IMR-90 (cell line): ENCODE results near the gene NF2. TPM values are rescaled to one million over a fixed set of nuclear protein-coding genes. Genes with fewer than 3 reads are reported as not detected.
A peak's percentile ranks its signal among the peaks of the same experiment; 100 is the strongest.

Experiments used
- ATAC-seq: fragments of 200-7000 bp; cut with Tn5 transposase; 2 replicates; pipeline ENCODE4 v1.9.1; 2020; ENCODE audit warnings: low read depth, mild to moderate bottlenecking, moderate library complexity
- BruUV-seq: library from RNA; stranded (reverse); fragments of 400-500 nt; replicated peaks from 2 replicates; lab custom pipeline; 2021; lab: Mats Ljungman, UMichigan
- CTCF ChIA-PET: fragments of 300-600 bp; formaldehyde crosslinking; extraction: SDS; loops from one replicate; lab custom pipeline; 2021; ENCODE audit warnings: antibody characterized with exemption; lab: Yijun Ruan, JAX
- POLR2A ChIA-PET: fragments of 300-600 bp; sonication (Branson Sonifier 250); formaldehyde crosslinking; loops from one replicate; lab custom pipeline; 2022; ENCODE audit warnings: antibody characterized with exemption; ENCODE audit not compliant: unreplicated experiment; lab: Charles Lee
- DNase-seq: peaks from one replicate; pipeline ENCODE4 v3.0.0; 2013
- H2AFZ ChIP-seq: replicated peaks from 2 replicates; pipeline ENCODE3; 2013; ENCODE audit warnings: low read length, mild to moderate bottlenecking; ENCODE audit not compliant: poor library complexity
- H2AK5ac ChIP-seq: 2 replicates; pipeline ENCODE4 v1.6.1; 2013; ENCODE audit warnings: low read depth, low read length, inconsistent platforms
- H2AK9ac ChIP-seq: replicated peaks from 2 replicates; pipeline ENCODE3; 2013; ENCODE audit warnings: mild to moderate bottlenecking, low read depth, low read length, moderate library complexity; ENCODE audit not compliant: poor library complexity
- H2BK120ac ChIP-seq: 2 replicates; pipeline ENCODE4 v1.6.1; 2013; ENCODE audit warnings: low read depth, low read length, inconsistent platforms
- H2BK15ac ChIP-seq: 3 replicates; pipeline ENCODE4 v1.6.1; 2013; ENCODE audit warnings: low read depth, low read length, inconsistent platforms
- H2BK20ac ChIP-seq: 2 replicates; pipeline ENCODE4 v1.6.1; 2013; ENCODE audit warnings: low read depth, mild to moderate bottlenecking, inconsistent platforms, low read length, moderate library complexity
- H2BK5ac ChIP-seq: 2 replicates; pipeline ENCODE4 v1.6.1; 2013; ENCODE audit warnings: mild to moderate bottlenecking, low read depth, low read length, inconsistent platforms; ENCODE audit not compliant: poor library complexity, severe bottlenecking
- H3K14ac ChIP-seq: replicated peaks from 2 replicates; pipeline ENCODE4 v1.6.1; 2013; ENCODE audit warnings: low read depth, low read length, inconsistent platforms
- H3K18ac ChIP-seq: 2 replicates; pipeline ENCODE4 v1.6.1; 2013; ENCODE audit warnings: low read depth, low read length, control low read depth
- H3K23ac ChIP-seq: 2 replicates; pipeline ENCODE4 v1.6.1; 2013; ENCODE audit warnings: low read depth, low read length, inconsistent platforms
- H3K27ac ChIP-seq: 2 replicates; pipeline ENCODE4 v1.5.1; 2013; ENCODE audit warnings: mild to moderate bottlenecking, control low read depth, low read length; ENCODE audit not compliant: insufficient read depth
- H3K27me3 ChIP-seq: 2 replicates; pipeline ENCODE4 v1.6.1; 2013; ENCODE audit warnings: low read length; ENCODE audit not compliant: control insufficient read depth, insufficient read depth
- H3K36me3 ChIP-seq: 2 replicates; pipeline ENCODE4 v1.6.1; 2013; ENCODE audit warnings: low read length, mixed read lengths; ENCODE audit not compliant: control insufficient read depth, insufficient read depth
- H3K4ac ChIP-seq: 2 replicates; pipeline ENCODE4 v1.6.1; 2013; ENCODE audit warnings: low read depth, low read length, inconsistent platforms
- H3K4me1 ChIP-seq: 2 replicates; pipeline ENCODE4 v1.6.1; 2013; ENCODE audit warnings: low read length, mixed read lengths; ENCODE audit not compliant: control insufficient read depth, insufficient read depth
- H3K4me2 ChIP-seq: 2 replicates; pipeline ENCODE4 v1.6.1; 2013; ENCODE audit warnings: low read depth, mild to moderate bottlenecking, control low read depth, low read length, moderate library complexity
- H3K4me3 ChIP-seq: 2 replicates; pipeline ENCODE4 v1.5.1; 2013; ENCODE audit warnings: low read depth, mild to moderate bottlenecking, control low read depth, low read length, moderate library complexity; ENCODE audit not compliant: insufficient read depth
- H3K56ac ChIP-seq: 2 replicates; pipeline ENCODE4 v1.6.1; 2013; ENCODE audit warnings: low read length, inconsistent platforms; ENCODE audit not compliant: insufficient read depth; ENCODE audit errors: extremely low read depth
- H3K79me1 ChIP-seq, 2 experiments: 2 replicates each; pipeline ENCODE4 v1.6.1; 2013; ENCODE audit warnings: low read length in 2 of 2, inconsistent platforms in 1 of 2, low read depth in 1 of 2
- H3K9ac ChIP-seq: 2 replicates; pipeline ENCODE4 v1.6.1; 2013; ENCODE audit warnings: low read depth, low read length, control low read depth
- H3K9me1 ChIP-seq: 2 replicates; pipeline ENCODE4 v1.6.1; 2013; ENCODE audit warnings: low read length, inconsistent platforms; ENCODE audit not compliant: insufficient read depth
- H3K9me3 ChIP-seq: 2 replicates; pipeline ENCODE4 v1.6.1; 2013; ENCODE audit warnings: low read length; ENCODE audit not compliant: control insufficient read depth, insufficient read depth
- H4K20me1 ChIP-seq: 2 replicates; pipeline ENCODE4 v1.6.1; 2013; ENCODE audit warnings: low read length, inconsistent platforms; ENCODE audit not compliant: insufficient read depth
- H4K5ac ChIP-seq: 2 replicates; pipeline ENCODE4 v1.6.1; 2013; ENCODE audit warnings: mild to moderate bottlenecking, low read depth, low read length, control low read depth
- H4K8ac ChIP-seq, 2 experiments: 2 replicates each; pipeline ENCODE4 v1.6.1; 2013; ENCODE audit warnings: low read depth in 2 of 2, low read length in 2 of 2, control low read depth in 1 of 2, inconsistent platforms in 1 of 2
- H4K91ac ChIP-seq: 2 replicates; pipeline ENCODE4 v1.6.1; 2013; ENCODE audit warnings: low read depth, low read length, inconsistent platforms; ENCODE audit not compliant: insufficient read depth
- CHD1 ChIP-seq: IDR thresholded peaks from 2 replicates; pipeline ENCODE4 v1.6.1; 2012; ENCODE audit warnings: low read depth, low read length, improper control_type of control experiment
- CTCF ChIP-seq: conservative IDR thresholded peaks from 2 replicates; pipeline ENCODE4 v1.5.1; 2012; ENCODE audit warnings: mild to moderate bottlenecking, low read depth, low read length, improper control_type of control experiment
- FOS ChIP-seq: fragments of 150-350 bp; IDR thresholded peaks from 2 replicates; pipeline ENCODE4 v1.6.1; 2016; ENCODE audit warnings: low read depth, low read length
- MAZ ChIP-seq: IDR thresholded peaks from 2 replicates; pipeline ENCODE4 v1.6.1; 2012; ENCODE audit warnings: low read depth, mild to moderate bottlenecking, low read length, improper control_type of control experiment, moderate library complexity, borderline replicate concordance
- MXI1 ChIP-seq: IDR thresholded peaks from 2 replicates; pipeline ENCODE4 v1.6.1; 2012; ENCODE audit warnings: low read depth, mild to moderate bottlenecking, low read length, moderate library complexity, borderline replicate concordance
- NFE2L2 ChIP-seq: fragments of 150-350 bp; IDR thresholded peaks from 2 replicates; pipeline ENCODE4 v1.6.1; 2016; ENCODE audit warnings: low read depth, mild to moderate bottlenecking, low read length
- POLR2A ChIP-seq: IDR thresholded peaks from 2 replicates; pipeline ENCODE4 v1.6.1; 2012; ENCODE audit warnings: mild to moderate bottlenecking, low read depth, low read length
- WGBS, 2 experiments: methylation state at CpG; one replicate each; pipeline versions ENCODE4 v1.1.5 to v1.1.7; 2013; ENCODE audit warnings: missing lambda C conversion rate in 2 of 2; ENCODE audit not compliant: insufficient read length in 1 of 2; ENCODE audit errors: extremely low coverage in 2 of 2; 5-methylcytosine and 5-hydroxymethylcytosine counted together
- dilution Hi-C: fragments of 300-500 bp; cut with HindIII; formaldehyde crosslinking; loops from one replicate; pipeline ENCODE4 v1.14.3; 2018; ENCODE audit warnings: low sequenced_read_pairs; ENCODE audit not compliant: unreplicated experiment
- in situ Hi-C: fragments of 300-500 bp; cut with MboI; formaldehyde crosslinking; loops from 3 replicates; pipeline ENCODE4 v1.14.3; 2019; ENCODE audit warnings: low sequenced_read_pairs, inconsistent platforms, mixed read lengths
- intact Hi-C: fragments of 100-400 bp; cut with micrococcal nuclease; formaldehyde crosslinking; loops from 2 replicates; pipeline ENCODE4 v1.10.0; 2022
- polyA plus RNA-seq, 3 experiments: library from polyadenylated mRNA; depleted of rRNA; stranded (reverse); fragments of >200 nt; gene quantifications; 2 replicates each; pipeline ENCODE4 v1.2.3, GENCODE V29; 2012; ENCODE audit warnings: low replicate concordance in 1 of 3
- total RNA-seq: library from RNA; depleted of rRNA; stranded (reverse); fragments of >200 nt; gene quantifications from 2 replicates; pipeline ENCODE4 v1.2.3, GENCODE V29; 2012

Gene NF2
- total and polyA plus RNA-seq, 2 of the 4 experiments (the other 2 are of a cell fraction): 59.0 to 151 TPM

GRCh38 chr22:29606320-29606719 is 2.9 kb downstream of the NF2 start:
- H4K5ac ChIP-seq: no peak overlapping the region
- H3K27ac ChIP-seq: no peak overlapping the region
- H3K4ac ChIP-seq: no peak overlapping the region
- H2AK5ac ChIP-seq: no peak overlapping the region
- H3K23ac ChIP-seq: 0 out of 2 replicates have a peak overlapping the region, but pooled peaks have one; percentile 31
- peak overlapping the region in 1 of 2 experiments; percentile 19; a peak in 1 of 4 replicates for H4K8ac ChIP-seq
- peaks cover 9 to 51% of the 10 kb centered on the region in 2 experiments for H3K79me1 ChIP-seq
- TF ChIP-seq MXI1: no peak
- TF ChIP-seq FOS: no peak
- no peak for TF ChIP-seq CHD1
- no peak for TF ChIP-seq CTCF
- TF ChIP-seq MAZ: no peak
- TF ChIP-seq NFE2L2: no peak
- TF ChIP-seq POLR2A: no peak
- H3K56ac ChIP-seq: no peak overlapping the region
- no peak overlapping the region for H3K14ac ChIP-seq
- no peak overlapping the region for H2BK20ac ChIP-seq
- no peak overlapping the region for H3K18ac ChIP-seq
- H3K36me3 ChIP-seq: peaks cover 5% of the 10 kb centered on the region
- intact Hi-C loops: no loop called here
- no peaks in the 10 kb centered on the region for H3K27me3 ChIP-seq
- no peak overlapping the region for H3K4me2 ChIP-seq
- POLR2A ChIA-PET: no interaction called here
- in situ Hi-C loops: no loop called here
- no CpG with 5 or more reads among the region's 3 CpGs for WGBS, 2 experiments
- no peak overlapping the region for H2AFZ ChIP-seq
- H2AK9ac ChIP-seq: no peak overlapping the region
- H3K9me1 ChIP-seq: peaks cover 6% of the 10 kb centered on the region
- H3K4me3 ChIP-seq: no peak overlapping the region
- no peak overlapping the region for H2BK120ac ChIP-seq
- DNase-seq (no peak), ATAC-seq (no peak)
- no TSS peak for BruUV-seq
- CTCF ChIA-PET: interaction anchor here (1.1 kb wide), 1 partner anchor 19 kb away, joined by 6 read pairs; no protein-coding TSS in a partner anchor
- H3K9me3 ChIP-seq: peaks cover 4% of the 10 kb centered on the region; the same call in 1 of the 2 replicates
- H2BK15ac ChIP-seq: no peak overlapping the region
- H2BK5ac ChIP-seq: peak overlapping the region; percentile 11
- no peak overlapping the region for H3K9ac ChIP-seq
- peaks cover 10% of the 10 kb centered on the region; the same call in 1 of the 2 replicates for H3K4me1 ChIP-seq
- H4K91ac ChIP-seq: no peak overlapping the region
- dilution Hi-C loops: no loop called here
- H4K20me1 ChIP-seq: peaks cover 7% of the 10 kb centered on the region; the same call in 1 of the 2 replicates
